Fibroblast of lung (primary cell): ENCODE results near the gene TRPC4AP. TPM values are rescaled to one million over a fixed set of nuclear protein-coding genes. Genes with fewer than 3 reads are reported as not detected.

ENCODE experiments used
- DNase-seq, 2 donors: peaks; one replicate each; pipeline versions ENCODE4 v3.0.0 to v3.0.0-alpha.2; 2010; ENCODE audit warnings: low read depth in 2 of 2
- H2AFZ ChIP-seq: 2 replicates; pipeline ENCODE4 v1.5.1; 2012; ENCODE audit warnings: low read length, control low read depth, inconsistent platforms
- H3K27ac ChIP-seq: 2 replicates; pipeline ENCODE4 v1.5.1; 2011; ENCODE audit warnings: low read length, control low read depth; ENCODE audit not compliant: insufficient read depth
- H3K27me3 ChIP-seq: 2 replicates; pipeline ENCODE4 v1.5.1; 2011; ENCODE audit warnings: mild to moderate bottlenecking, low read length; ENCODE audit not compliant: control insufficient read depth, insufficient read depth
- H3K36me3 ChIP-seq: 2 replicates; pipeline ENCODE4 v1.5.1; 2011; ENCODE audit warnings: low read length; ENCODE audit not compliant: control insufficient read depth, insufficient read depth
- H3K4me1 ChIP-seq: 2 replicates; pipeline ENCODE4 v1.5.1; 2011; ENCODE audit warnings: low read length; ENCODE audit not compliant: control insufficient read depth, insufficient read depth; ENCODE audit errors: extremely low read depth
- H3K4me2 ChIP-seq: 2 replicates; pipeline ENCODE4 v1.5.1; 2011; ENCODE audit warnings: low read length, control low read depth; ENCODE audit not compliant: insufficient read depth; ENCODE audit errors: extremely low read depth
- H3K4me3 ChIP-seq, 4 experiments: fragments of 200-600 bp in 1 of 4; sonication (generic) in 1 of 4; replicated peaks in 1 of 4; 2 replicates each; pipeline ENCODE4 v1.5.1; 2011 to 2016; ENCODE audit warnings: low read length in 4 of 4, low read depth in 3 of 4, mild to moderate bottlenecking in 3 of 4, control low read depth in 2 of 4, inconsistent platforms in 1 of 4, mixed read lengths in 1 of 4; ENCODE audit not compliant: insufficient read depth in 1 of 4; ENCODE audit errors: control extremely low read depth in 1 of 4
- H3K79me2 ChIP-seq: 2 replicates; pipeline ENCODE4 v1.5.1; 2012; ENCODE audit warnings: mild to moderate bottlenecking, low read length, inconsistent platforms; ENCODE audit not compliant: control insufficient read depth, insufficient read depth
- H3K9ac ChIP-seq: 2 replicates; pipeline ENCODE4 v1.5.1; 2011; ENCODE audit warnings: mild to moderate bottlenecking, low read length, control low read depth; ENCODE audit not compliant: insufficient read depth
- H3K9me3 ChIP-seq: 2 replicates; pipeline ENCODE4 v1.5.1; 2012; ENCODE audit warnings: low read depth, low read length; ENCODE audit not compliant: control insufficient read depth, insufficient read depth
- H4K20me1 ChIP-seq: 2 replicates; pipeline ENCODE4 v1.5.1; 2011; ENCODE audit warnings: low read length; ENCODE audit not compliant: control insufficient read depth, insufficient read depth; ENCODE audit errors: extremely low read depth
- EZH2 ChIP-seq: IDR thresholded peaks from 2 replicates; pipeline ENCODE4 v1.5.1; 2012; ENCODE audit warnings: low read length, control low read depth, mild to moderate bottlenecking; ENCODE audit errors: missing control alignments
- polyA plus RNA-seq, 2 donors: library from polyadenylated mRNA; depleted of rRNA in 1 of 2; stranded (reverse) in 1 of 2; unstranded in 1 of 2; fragments of >200 nt; gene quantifications; 2 replicates each; pipeline ENCODE4 v1.2.1, GENCODE V29; 2011 to 2012; ENCODE audit warnings: missing spikeins in 1 of 2
- total RNA-seq: library from RNA; depleted of rRNA; stranded (reverse); fragments of >200 nt; gene quantifications from 2 replicates; pipeline ENCODE4 v1.2.1, GENCODE V29; 2014
- TF ChIP-seq, protein P1 (sequence below), 2 donors: IDR thresholded peaks in 1 of 2; conservative IDR thresholded peaks in 1 of 2; 1 replicate in 1 of 2; 2 replicates in 1 of 2; pipeline ENCODE4 v1.5.1; 2011 to 2012; ENCODE audit warnings: low read length in 2 of 2, control low read depth in 1 of 2, inconsistent platforms in 1 of 2, low read depth in 1 of 2, mild to moderate bottlenecking in 1 of 2

The TRPC4AP gene
- total and polyA plus RNA-seq, 2 donors (not counting 1 experiment from before 2014, with no cell fraction given), result 63.1 to 89.7 TPM

- H3K4me2 ChIP-seq, result no peak overlapping the region
- no peaks in the 10 kb centered on the region for H3K79me2 ChIP-seq
- H3K9ac ChIP-seq, result no peak overlapping the region
- no peaks in the 10 kb centered on the region for H3K9me3 ChIP-seq
- no peak overlapping the region for H2AFZ ChIP-seq
- H3K27ac ChIP-seq, result no peak overlapping the region
- no peaks in the 10 kb centered on the region for H3K27me3 ChIP-seq
- H3K36me3 ChIP-seq, result no peaks in the 10 kb centered on the region
- TF ChIP-seq EZH2, result no peak
- TF ChIP-seq, protein P1, sequence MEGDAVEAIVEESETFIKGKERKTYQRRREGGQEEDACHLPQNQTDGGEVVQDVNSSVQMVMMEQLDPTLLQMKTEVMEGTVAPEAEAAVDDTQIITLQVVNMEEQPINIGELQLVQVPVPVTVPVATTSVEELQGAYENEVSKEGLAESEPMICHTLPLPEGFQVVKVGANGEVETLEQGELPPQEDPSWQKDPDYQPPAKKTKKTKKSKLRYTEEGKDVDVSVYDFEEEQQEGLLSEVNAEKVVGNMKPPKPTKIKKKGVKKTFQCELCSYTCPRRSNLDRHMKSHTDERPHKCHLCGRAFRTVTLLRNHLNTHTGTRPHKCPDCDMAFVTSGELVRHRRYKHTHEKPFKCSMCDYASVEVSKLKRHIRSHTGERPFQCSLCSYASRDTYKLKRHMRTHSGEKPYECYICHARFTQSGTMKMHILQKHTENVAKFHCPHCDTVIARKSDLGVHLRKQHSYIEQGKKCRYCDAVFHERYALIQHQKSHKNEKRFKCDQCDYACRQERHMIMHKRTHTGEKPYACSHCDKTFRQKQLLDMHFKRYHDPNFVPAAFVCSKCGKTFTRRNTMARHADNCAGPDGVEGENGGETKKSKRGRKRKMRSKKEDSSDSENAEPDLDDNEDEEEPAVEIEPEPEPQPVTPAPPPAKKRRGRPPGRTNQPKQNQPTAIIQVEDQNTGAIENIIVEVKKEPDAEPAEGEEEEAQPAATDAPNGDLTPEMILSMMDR (conservative IDR thresholded peaks at IDR 0.05 in 1 of 2, IDR thresholded peaks at IDR 0.05 in 1 of 2; ENCODE audit: low read depth in 1 of 2, low read length in 2 of 2), result no peak
- no peak overlapping the region for H3K4me3 ChIP-seq
- DNase-seq, result no peak
- H3K4me1 ChIP-seq, result no peaks in the 10 kb centered on the region
- H4K20me1 ChIP-seq, result no peaks in the 10 kb centered on the region
Measured at GRCh38 chr20:34983995-34984735, 108.4 kb downstream of the TRPC4AP start.

GRCh38 chr20:34983089-34983820 is 109.4 kb downstream of the TRPC4AP start:
- DNase-seq, result no peak
- Histone ChIP-seq H3K9ac (no peak overlapping the region), H2AFZ (no peak overlapping the region), H3K4me3 (no peak overlapping the region), H3K4me2 (no peak overlapping the region), H3K79me2 (no peaks in the 10 kb centered on the region), H3K4me1 (no peaks in the 10 kb centered on the region), H4K20me1 (no peaks in the 10 kb centered on the region), H3K27me3 (no peaks in the 10 kb centered on the region), H3K27ac (no peak overlapping the region), H3K9me3 (no peaks in the 10 kb centered on the region), H3K36me3 (no peaks in the 10 kb centered on the region)
- TF ChIP-seq EZH2, result no peak
- TF ChIP-seq, protein P1 (conservative IDR thresholded peaks at IDR 0.05 in 1 of 2, IDR thresholded peaks at IDR 0.05 in 1 of 2; ENCODE audit: low read depth in 1 of 2, low read length in 2 of 2), result no peak

- DNase-seq, result no peak
- Histone ChIP-seq H3K79me2 (no peaks in the 10 kb centered on the region), H2AFZ (no peak overlapping the region), H3K27me3 (no peaks in the 10 kb centered on the region), H3K4me1 (no peaks in the 10 kb centered on the region), H3K27ac (no peak overlapping the region), H3K4me2 (no peak overlapping the region), H3K4me3 (no peak overlapping the region), H3K9ac (no peak overlapping the region), H3K9me3 (no peaks in the 10 kb centered on the region), H3K36me3 (no peaks in the 10 kb centered on the region), H4K20me1 (no peaks in the 10 kb centered on the region)
- TF ChIP-seq EZH2, result no peak
- TF ChIP-seq, protein P1 (conservative IDR thresholded peaks at IDR 0.05 in 1 of 2, IDR thresholded peaks at IDR 0.05 in 1 of 2; ENCODE audit: low read depth in 1 of 2, low read length in 2 of 2), result no peak
Measured at GRCh38 chr20:34982270-34983088, 110.1 kb downstream of the TRPC4AP start.
